SK-N-SH (cell line): Measurements from ENCODE around the gene HEBP2. TPM values are rescaled to one million over a fixed set of nuclear protein-coding genes. Genes with fewer than 3 reads are reported as not detected.
A peak's percentile ranks its signal among the peaks of the same experiment; 100 is the strongest.

Experiments used
- CTCF ChIA-PET: fragments of 300-600, 350-600 bp; formaldehyde crosslinking; extraction: SDS; loops from one replicate; lab custom pipeline; 2021; lab: Yijun Ruan, JAX
- POLR2A ChIA-PET: fragments of 350-600 bp; sonication (Branson Sonifier 250); formaldehyde crosslinking; extraction: SDS; loops from one replicate; lab custom pipeline; 2020; ENCODE audit warnings: antibody characterized with exemption, inconsistent platforms; lab: Yijun Ruan, JAX
- DNase-seq: peaks from one replicate; pipeline ENCODE4 v3.0.0; 2012
- H2AFZ ChIP-seq: fragments of 200-600 bp; sonication (generic); 2 replicates; pipeline ENCODE4 v1.8.1; 2016; ENCODE audit warnings: antibody characterized with exemption, mild to moderate bottlenecking, low read depth
- H3F3A ChIP-seq: fragments of 200-600 bp; sonication (generic); replicated peaks from 2 replicates; pipeline ENCODE3; 2016; ENCODE audit warnings: antibody characterized with exemption, mild to moderate bottlenecking; ENCODE audit not compliant: insufficient read depth
- H3K27ac ChIP-seq, 2 experiments: fragments of 200-500 bp in 1 of 2; fragments of 200-600 bp in 1 of 2; sonication (Bioruptor generic) in 1 of 2; sonication (generic), shearing (Covaris generic) in 1 of 2; 2 replicates each; pipeline versions ENCODE4 v1.5.1 to v1.6.1; 2014 to 2016; ENCODE audit warnings: low read depth in 2 of 2, inconsistent platforms in 1 of 2, low read length in 1 of 2, mild to moderate bottlenecking in 1 of 2, mixed read lengths in 1 of 2
- H3K27me3 ChIP-seq: fragments of 200-600 bp; sonication (generic), shearing (Covaris generic); 2 replicates; pipeline ENCODE4 v1.6.1; 2016; ENCODE audit warnings: mixed run types; ENCODE audit not compliant: insufficient read depth
- H3K36me3 ChIP-seq, 2 experiments: fragments of 200-500 bp in 1 of 2; fragments of 200-600 bp in 1 of 2; sonication (Bioruptor generic) in 1 of 2; sonication (generic) in 1 of 2; replicated peaks in 1 of 2; 2 replicates each; pipeline versions ENCODE3 to v1.5.1; 2014 to 2016; ENCODE audit warnings: low read length in 1 of 2, mild to moderate bottlenecking in 1 of 2; ENCODE audit not compliant: insufficient read depth in 2 of 2, control insufficient read depth in 1 of 2
- H3K4me1 ChIP-seq, 2 experiments: fragments of 200-500 bp in 1 of 2; fragments of 200-600 bp in 1 of 2; sonication (Bioruptor generic) in 1 of 2; sonication (generic), shearing (Covaris generic) in 1 of 2; 2 replicates each; pipeline versions ENCODE4 v1.5.1 to v1.6.1; 2014 to 2016; ENCODE audit warnings: low read depth in 1 of 2, low read length in 1 of 2, mixed run types in 1 of 2; ENCODE audit not compliant: insufficient read depth in 2 of 2, control insufficient read depth in 1 of 2
- H3K4me2 ChIP-seq: fragments of 200-600 bp; sonication (generic), shearing (Covaris generic); 2 replicates; pipeline ENCODE4 v1.6.1; 2017; ENCODE audit warnings: mixed run types
- H3K4me3 ChIP-seq, 2 experiments: fragments of 200-500 bp in 1 of 2; fragments of 200-600 bp in 1 of 2; sonication (Bioruptor generic) in 1 of 2; sonication (generic), shearing (Covaris generic) in 1 of 2; 2 replicates each; pipeline versions ENCODE4 v1.5.1 to v1.8.1; 2014 to 2016; ENCODE audit warnings: low read depth in 2 of 2, inconsistent platforms in 1 of 2, low read length in 1 of 2, mild to moderate bottlenecking in 1 of 2, mixed read lengths in 1 of 2, moderate library complexity in 1 of 2
- H3K79me2 ChIP-seq: fragments of 200-600 bp; sonication (generic); 2 replicates; pipeline ENCODE4 v1.8.1; 2017; ENCODE audit warnings: mild to moderate bottlenecking; ENCODE audit not compliant: insufficient read depth
- H3K9ac ChIP-seq: fragments of 200-600 bp; sonication (generic); 2 replicates; pipeline ENCODE4 v1.6.1; 2017; ENCODE audit warnings: mixed run types
- H3K9me2 ChIP-seq: fragments of 200-600 bp; sonication (generic); 2 replicates; pipeline ENCODE4 v1.6.1; 2017; ENCODE audit warnings: mixed run types
- H3K9me3 ChIP-seq: fragments of 200-600 bp; sonication (generic); 2 replicates; pipeline ENCODE4 v1.6.1; 2017; ENCODE audit warnings: mixed run types, mild to moderate bottlenecking, moderate library complexity
- H4K20me1 ChIP-seq: fragments of 200-600 bp; sonication (generic); 2 replicates; pipeline ENCODE4 v1.6.1; 2017; ENCODE audit warnings: mild to moderate bottlenecking, mixed run types; ENCODE audit not compliant: insufficient read depth
- CHD2 ChIP-seq: fragments of 150-350 bp; IDR thresholded peaks from 2 replicates; pipeline ENCODE4 v1.6.1; 2018; ENCODE audit warnings: low read length; ENCODE audit not compliant: partially characterized antibody
- ELF1 ChIP-seq: IDR thresholded peaks from 2 replicates; pipeline ENCODE4 v1.4.0; 2012
- EP300 ChIP-seq, 2 experiments: IDR thresholded peaks; 2 replicates each; pipeline versions ENCODE4 v1.4.0 to v1.6.1; 2012; ENCODE audit warnings: borderline replicate concordance in 1 of 2, low read depth in 1 of 2, low read length in 1 of 2
- FOXJ3 ChIP-seq: sonication (generic); formaldehyde crosslinking; IDR thresholded peaks from 2 replicates; pipeline ENCODE4 v1.5.1; 2020; ENCODE audit warnings: mild to moderate bottlenecking, missing genetic modification reagents
- FOXM1 ChIP-seq: IDR thresholded peaks from 2 replicates; pipeline ENCODE4 v1.4.0; 2012; ENCODE audit warnings: low read depth, mild to moderate bottlenecking
- GABPA ChIP-seq: IDR thresholded peaks from 2 replicates; pipeline ENCODE4 v1.4.0; 2012; ENCODE audit warnings: low read depth, mild to moderate bottlenecking
- GATA2 ChIP-seq: sonication (generic); formaldehyde crosslinking; IDR thresholded peaks from 2 replicates; pipeline ENCODE4 v1.5.0; 2020; ENCODE audit warnings: mild to moderate bottlenecking, missing genetic modification reagents
- JUND ChIP-seq: IDR thresholded peaks from 2 replicates; pipeline ENCODE4 v1.4.0; 2012
- MAX ChIP-seq: IDR thresholded peaks from 2 replicates; pipeline ENCODE4 v1.4.0; 2012; ENCODE audit warnings: low read depth
- MEF2A ChIP-seq: IDR thresholded peaks from 2 replicates; pipeline ENCODE4 v1.4.0; 2012; ENCODE audit warnings: low read depth, borderline replicate concordance
- NFIC ChIP-seq: IDR thresholded peaks from 2 replicates; pipeline ENCODE4 v1.4.0; 2012; ENCODE audit warnings: borderline replicate concordance
- NRF1 ChIP-seq: IDR thresholded peaks from 2 replicates; pipeline ENCODE4 v1.6.1; 2012; ENCODE audit warnings: low read depth, mild to moderate bottlenecking, low read length
- PBX3 ChIP-seq: IDR thresholded peaks from 2 replicates; pipeline ENCODE4; 2012
- RAD21 ChIP-seq: IDR thresholded peaks from 2 replicates; pipeline ENCODE4 v1.6.1; 2012; ENCODE audit warnings: mild to moderate bottlenecking, low read length
- RCOR1 ChIP-seq: fragments of 150-350 bp; IDR thresholded peaks from 2 replicates; pipeline ENCODE4 v1.6.1; 2017; ENCODE audit warnings: antibody characterized with exemption, low read length
- REST ChIP-seq: IDR thresholded peaks from 2 replicates; pipeline ENCODE4 v1.6.1; 2012; ENCODE audit warnings: mild to moderate bottlenecking, low read depth, low read length, moderate library complexity
- RFX5 ChIP-seq: IDR thresholded peaks from 2 replicates; pipeline ENCODE4 v1.6.1; 2012; ENCODE audit warnings: mild to moderate bottlenecking, improper control_type of control experiment, low read length
- RXRA ChIP-seq: IDR thresholded peaks from 2 replicates; pipeline ENCODE4 v1.4.0; 2012; ENCODE audit warnings: low read depth, mild to moderate bottlenecking, borderline replicate concordance
- SMC3 ChIP-seq: IDR thresholded peaks from 2 replicates; pipeline ENCODE4 v1.6.1; 2012; ENCODE audit warnings: low read depth, low read length, improper control_type of control experiment
- TAF1 ChIP-seq: IDR thresholded peaks from 2 replicates; pipeline ENCODE4 v1.6.1; 2012; ENCODE audit warnings: low read depth, mild to moderate bottlenecking, low read length, moderate library complexity, borderline replicate concordance
- TCF12 ChIP-seq: IDR thresholded peaks from 2 replicates; pipeline ENCODE4 v1.4.0; 2012
- USF1 ChIP-seq: IDR thresholded peaks from 2 replicates; pipeline ENCODE4 v1.4.0; 2012; ENCODE audit warnings: low read depth, borderline replicate concordance
- WGBS: methylation state at CpG from one replicate; pipeline ENCODE4 v1.1.6; 2017; ENCODE audit warnings: low lambda C conversion rate; 5-methylcytosine and 5-hydroxymethylcytosine counted together
- polyA plus RNA-seq, 3 experiments: library from polyadenylated mRNA; depleted of rRNA; stranded (reverse); fragments of >200 nt; gene quantifications; 2 replicates each; pipeline ENCODE4 v1.2.3, GENCODE V29; 2012

The HEBP2 gene
- polyA plus RNA-seq, 1 of the 3 experiments (the other 2 are of a cell fraction), result 7.6 TPM

GRCh38 chr6:138404666-138405337 is 779 bp downstream of the HEBP2 start:
- POLR2A ChIA-PET, result interaction anchor here (1.3 kb wide), 1 partner anchor 369 kb away, joined by 4 read pairs; the partner anchor contains the start of gene CCDC28A
- TF ChIP-seq TAF1 (no peak), USF1 (no peak), EP300 (IDR thresholded peaks at IDR 0.05; ENCODE audit: borderline replicate concordance in 1 of 2, low read depth in 1 of 2, low read length in 1 of 2) (no peak), TCF12 (no peak), ELF1 (no peak), FOXM1 (no peak), REST (no peak), RFX5 (no peak), NFIC (no peak), CHD2 (no peak)
- no peak for DNase-seq
- peak overlapping the region; percentile 96 for H2AFZ ChIP-seq
- H3K79me2 ChIP-seq, result no peaks in the 10 kb centered on the region
- peaks cover 2 to 9% of the 10 kb centered on the region in 2 experiments for H3K36me3 ChIP-seq
- peaks cover 0 to 8% of the 10 kb centered on the region in 2 experiments; a peak in 1 of 4 replicates for H3K4me1 ChIP-seq
- no peaks in the 10 kb centered on the region for H4K20me1 ChIP-seq
- peak overlapping the region; percentile 74 for H3K4me3 ChIP-seq
- peak overlapping the region; percentile 89 for H3K4me2 ChIP-seq
- H3K9ac ChIP-seq, result peak overlapping the region; percentile 60; the same call in 1 of the 2 replicates
- H3F3A ChIP-seq, result peaks cover 5% of the 10 kb centered on the region
- no peaks in the 10 kb centered on the region for H3K9me3 ChIP-seq
- H3K27ac ChIP-seq, result no peak overlapping the region; a peak in 1 of 4 replicates
- WGBS, result 29% methylated on average over 29 of the region's 35 CpGs
- no peaks in the 10 kb centered on the region for H3K9me2 ChIP-seq
- H3K27me3 ChIP-seq, result no peaks in the 10 kb centered on the region
- CTCF ChIA-PET, result interaction anchor here (0.8 to 2.2 kb wide), 24 partner anchors 8 to 970 kb away, joined by 3 to 14 read pairs (median 4); no protein-coding TSS in a partner anchor

GRCh38 chr6:138405816-138406413 is 1.9 kb downstream of the HEBP2 start:
- Histone ChIP-seq H3K4me3 (no peak overlapping the region), H3K27me3 (no peaks in the 10 kb centered on the region), H3K4me2 (no peak overlapping the region), H3K9me2 (no peaks in the 10 kb centered on the region), H2AFZ (no peak overlapping the region), H4K20me1 (0 out of 2 replicates have a peak, but pooled peaks cover 3% of the 10 kb centered on the region), H3F3A (peaks cover 5% of the 10 kb centered on the region), H3K9ac (no peak overlapping the region), H3K79me2 (no peaks in the 10 kb centered on the region), H3K27ac (no peak overlapping the region), H3K4me1 (peaks cover 0 to 8% of the 10 kb centered on the region in 2 experiments; a peak in 1 of 4 replicates), H3K36me3 (peaks cover 2 to 12% of the 10 kb centered on the region in 2 experiments), H3K9me3 (no peaks in the 10 kb centered on the region)
- CTCF ChIA-PET, result interaction anchor here (2.1 kb wide), 1 partner anchor 290 kb away, joined by 14 read pairs; no protein-coding TSS in a partner anchor
- POLR2A ChIA-PET, result no interaction called here
- no peak for DNase-seq
- WGBS, result 95% methylated on average over 5 of the region's 5 CpGs
- TF ChIP-seq RXRA (no peak), SMC3 (no peak), RCOR1 (no peak), FOXJ3 (no peak), JUND (no peak), MEF2A (no peak), GABPA (no peak), USF1 (no peak), ELF1 (no peak), RFX5 (no peak), MAX (no peak), RAD21 (no peak), PBX3 (no peak), NRF1 (no peak), GATA2 (CRISPR knock-in tag) (no peak), TAF1 (no peak)
